Activated naive CD4-positive, alpha-beta T cell treated with anti-CD3 and anti-CD28 coated beads, Interleukin-2, amount 10 ng/mL, durations not matched to agents 5 hours and 36 hours (primary cell): ENCODE results near the gene CTAGE6. TPM values are rescaled to one million over a fixed set of nuclear protein-coding genes. Genes with fewer than 3 reads are reported as not detected.

Source experiments
- total RNA-seq, 2 experiments: library from RNA; stranded (reverse); gene quantifications; one replicate each; pipeline ENCODE4 v1.2.3, GENCODE V29; 2021

Gene CTAGE6
- total RNA-seq, result 1 to 10 TPM; 1.8 TPM

DNA sequence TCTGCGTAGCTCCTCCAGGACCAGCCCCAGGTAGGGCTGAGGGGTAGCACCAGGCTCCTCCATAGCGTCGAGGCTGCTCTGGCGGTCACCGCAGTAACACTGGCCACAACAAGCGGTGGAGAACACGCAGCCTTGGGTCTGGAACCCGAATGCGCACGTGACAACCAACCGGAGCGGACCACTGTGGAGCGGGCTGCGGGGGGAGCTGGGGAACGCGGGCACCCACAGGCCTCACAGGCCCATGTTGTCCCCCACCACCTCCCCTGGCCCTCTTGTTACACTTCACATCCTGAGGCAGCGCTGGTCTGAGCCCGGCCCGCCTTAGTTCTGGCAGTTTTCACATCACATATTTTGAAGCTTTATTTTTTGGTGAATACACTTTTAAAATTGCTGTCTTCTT lies at the start of gene CTAGE6:
Gene CTAGE6 (minus strand): TSS at position 101 of the 400 bp plus-strand sequence. CDS start 38 bp downstream, at position 63.

Other genes with a start within 250 kb of the CTAGE6 start
- not detected for gene CTAGE15, start 185.9 kb downstream of the CTAGE6 start, total RNA-seq
- 10 to 100 TPM; 25.7 to 26.8 TPM for gene TCAF2, start 136.7 kb downstream of the CTAGE6 start, total RNA-seq
- gene TCAF1, start 144.5 kb upstream of the CTAGE6 start, total RNA-seq, result 10 to 100 TPM; 15.3 to 16.2 TPM
- not detected for gene OR2F2, start 177.5 kb upstream of the CTAGE6 start, total RNA-seq
- gene OR2F1, start 197.1 kb upstream of the CTAGE6 start, total RNA-seq, result not detected
- gene OR6B1, start 242.6 kb upstream of the CTAGE6 start, total RNA-seq, result not detected